GM19023 (cell line): ENCODE data around the gene CLEC17A.
A peak's percentile ranks its signal among the peaks of the same experiment; 100 is the strongest.
"Not testable (repeated sequence)": the region's sequence is repeated elsewhere in the genome, so short reads cannot be mapped to it uniquely, and the experiment has no call there.

Source experiments
- ATAC-seq: cut with Tn5 transposase; IDR thresholded peaks from one replicate; pipeline ENCODE4 v1.9.1; 2021; ENCODE audit warnings: mild to moderate bottlenecking, moderate library complexity; ENCODE audit not compliant: unreplicated experiment

Gene CLEC17A

GRCh38 chr19:14577264-14577663 is 5.6 kb upstream of the CLEC17A start:
- no peak for ATAC-seq

- ATAC-seq: no peak
Measured at GRCh38 chr19:14577885-14578427, 4.9 kb upstream of the CLEC17A start.

GRCh38 chr19:14580623-14581237 is 2.2 kb upstream of the CLEC17A start:
- ATAC-seq: no peak

GRCh38 chr19:14584372-14584771 is 1.5 kb downstream of the CLEC17A start:
- ATAC-seq: not testable (repeated sequence)

- peak; percentile 67 for ATAC-seq
Measured at GRCh38 chr19:14585187-14585586, 2.3 kb downstream of the CLEC17A start.

GRCh38 chr19:14589433-14589832 is 6.5 kb downstream of the CLEC17A start:
- ATAC-seq: not testable (repeated sequence)

- no peak for ATAC-seq
Measured at GRCh38 chr19:14595558-14595957, 12.7 kb downstream of the CLEC17A start.

GRCh38 chr19:14599548-14600147 is 16.8 kb downstream of the CLEC17A start:
- ATAC-seq: no peak

GRCh38 chr19:14603990-14604387 is 21.1 kb downstream of the CLEC17A start:
- peak; percentile 74 for ATAC-seq

GRCh38 chr19:14606627-14607026 is 23.7 kb downstream of the CLEC17A start:
- ATAC-seq: no peak

- ATAC-seq: no peak
Measured at GRCh38 chr19:14611051-14611450, 28.2 kb downstream of the CLEC17A start.

- ATAC-seq: not testable (repeated sequence)
Measured at GRCh38 chr19:14612242-14612641, 29.4 kb downstream of the CLEC17A start.

GRCh38 chr19:14612657-14613056 is 29.8 kb downstream of the CLEC17A start:
- no peak for ATAC-seq

- ATAC-seq: not testable (repeated sequence)
Measured at GRCh38 chr19:14613399-14614098, 30.7 kb downstream of the CLEC17A start.

GRCh38 chr19:14614099-14614412 is 31.2 kb downstream of the CLEC17A start:
- no peak for ATAC-seq

- no peak for ATAC-seq
Measured at GRCh38 chr19:14615623-14616022, 32.7 kb downstream of the CLEC17A start.

- ATAC-seq: no peak
Measured at GRCh38 chr19:14616407-14616806, 33.5 kb downstream of the CLEC17A start.

- ATAC-seq: no peak
Measured at GRCh38 chr19:14619404-14619803, 36.5 kb downstream of the CLEC17A start.

- not testable (repeated sequence) for ATAC-seq
Measured at GRCh38 chr19:14624491-14624890, 41.6 kb downstream of the CLEC17A start.

GRCh38 chr19:14629557-14629956 is 46.7 kb downstream of the CLEC17A start:
- no peak for ATAC-seq

GRCh38 chr19:14632286-14632685 is 49.4 kb downstream of the CLEC17A start:
- ATAC-seq: no peak
